ENCODE measurements around the gene CTBP2. TPM values are rescaled to one million over a fixed set of nuclear protein-coding genes. Genes with fewer than 3 reads are reported as not detected.

Gene CTBP2
- total RNA-seq, 1 experiment from 2014 or later = 125 TPM

- no peak overlapping the region for H3K27ac ChIP-seq (ENCODE audit: low read length)
- no peak for DNase-seq (ENCODE audit: low read depth, low spot score)
- no peak overlapping the region for H3K4me3 ChIP-seq (ENCODE audit: low read depth in 2 of 2, low read length in 2 of 2)
- no peaks in the 10 kb centered on the region for H3K4me1 ChIP-seq (ENCODE audit: control insufficient read depth, insufficient read depth, low read length)
- ChIA-PET CTCF (no interaction called here), POLR2A (no interaction called here)
- intact Hi-C loops (cut with micrococcal nuclease; ENCODE audit: unreplicated experiment) = no loop called here
- no TSS peak for BruUV-seq (replicated peaks)
- H3K27me3 ChIP-seq (ENCODE audit: control insufficient read depth, insufficient read depth, low read length) = no peaks in the 10 kb centered on the region
- in situ Hi-C loops (cut with HindIII; ENCODE audit: low pct_unique_long_range_greater_than_20kb, low sequenced_read_pairs) = no loop called here
- TF ChIP-seq POLR2AphosphoS5 (IDR thresholded peaks at IDR 0.05; ENCODE audit: low read depth, low read length) (no peak), TCF7L2 (IDR thresholded peaks at IDR 0.05; ENCODE audit: low read depth, low read length) (no peak), CTCF (IDR thresholded peaks at IDR 0.05) (no peak), SIN3A (IDR thresholded peaks at IDR 0.05; ENCODE audit: borderline replicate concordance, insufficient read depth, low read depth, low read length) (no peak), REST (IDR thresholded peaks at IDR 0.05; ENCODE audit: insufficient read depth in 1 of 2, low read depth in 2 of 2, low read length in 1 of 2) (no peak)
- no peaks in the 10 kb centered on the region for H3K9me3 ChIP-seq (ENCODE audit: control insufficient read depth, insufficient read depth, low read depth, low read length)
- no peaks in the 10 kb centered on the region for H3K36me3 ChIP-seq (ENCODE audit: control insufficient read depth, insufficient read depth, low read length)
- no peak for ATAC-seq
These were observed 132.2 kb downstream of the CTBP2 start for GRCh38 chr10:125027871-125028869.

- H3K4me3 ChIP-seq (ENCODE audit: low read depth in 2 of 2, low read length in 2 of 2) = no peak overlapping the region
- no peaks in the 10 kb centered on the region for H3K9me3 ChIP-seq (ENCODE audit: control insufficient read depth, insufficient read depth, low read depth, low read length)
- in situ Hi-C loops (cut with HindIII; ENCODE audit: low pct_unique_long_range_greater_than_20kb, low sequenced_read_pairs) (no loop called here), intact Hi-C loops (cut with micrococcal nuclease; ENCODE audit: unreplicated experiment) (no loop called here)
- H3K27me3 ChIP-seq (ENCODE audit: control insufficient read depth, insufficient read depth, low read length) = no peaks in the 10 kb centered on the region
- ATAC-seq (no peak), DNase-seq (ENCODE audit: low read depth, low spot score) (no peak)
- TF ChIP-seq REST (IDR thresholded peaks at IDR 0.05; ENCODE audit: insufficient read depth in 1 of 2, low read depth in 2 of 2, low read length in 1 of 2) = no peak
- TF ChIP-seq TCF7L2 (IDR thresholded peaks at IDR 0.05; ENCODE audit: low read depth, low read length) = no peak
- no peak for TF ChIP-seq SIN3A (IDR thresholded peaks at IDR 0.05; ENCODE audit: borderline replicate concordance, insufficient read depth, low read depth, low read length)
- no peak for TF ChIP-seq POLR2AphosphoS5 (IDR thresholded peaks at IDR 0.05; ENCODE audit: low read depth, low read length)
- TF ChIP-seq CTCF (IDR thresholded peaks at IDR 0.05) = no peak
- no TSS peak for BruUV-seq (replicated peaks)
- CTCF ChIA-PET = no interaction called here
- POLR2A ChIA-PET = interaction anchor here (0.6 kb wide), 1 partner anchor 223 kb away, joined by 19 read pairs; no protein-coding TSS in a partner anchor
- no peak overlapping the region for H3K27ac ChIP-seq (ENCODE audit: low read length)
- no peaks in the 10 kb centered on the region for H3K4me1 ChIP-seq (ENCODE audit: control insufficient read depth, insufficient read depth, low read length)
- no peaks in the 10 kb centered on the region for H3K36me3 ChIP-seq (ENCODE audit: control insufficient read depth, insufficient read depth, low read length)
These were observed 133.2 kb downstream of the CTBP2 start for GRCh38 chr10:125026974-125027735.

Data from Panc1 (cell line).